Measurements from ENCODE around the gene TMEM184C. TPM values are rescaled to one million over a fixed set of nuclear protein-coding genes. Genes with fewer than 3 reads are reported as not detected.
A peak's percentile ranks its signal among the peaks of the same experiment; 100 is the strongest.

The TMEM184C gene
- total and polyA plus RNA-seq, 2 experiments from 2014 or later: 15.1 to 42.2 TPM

DNA sequence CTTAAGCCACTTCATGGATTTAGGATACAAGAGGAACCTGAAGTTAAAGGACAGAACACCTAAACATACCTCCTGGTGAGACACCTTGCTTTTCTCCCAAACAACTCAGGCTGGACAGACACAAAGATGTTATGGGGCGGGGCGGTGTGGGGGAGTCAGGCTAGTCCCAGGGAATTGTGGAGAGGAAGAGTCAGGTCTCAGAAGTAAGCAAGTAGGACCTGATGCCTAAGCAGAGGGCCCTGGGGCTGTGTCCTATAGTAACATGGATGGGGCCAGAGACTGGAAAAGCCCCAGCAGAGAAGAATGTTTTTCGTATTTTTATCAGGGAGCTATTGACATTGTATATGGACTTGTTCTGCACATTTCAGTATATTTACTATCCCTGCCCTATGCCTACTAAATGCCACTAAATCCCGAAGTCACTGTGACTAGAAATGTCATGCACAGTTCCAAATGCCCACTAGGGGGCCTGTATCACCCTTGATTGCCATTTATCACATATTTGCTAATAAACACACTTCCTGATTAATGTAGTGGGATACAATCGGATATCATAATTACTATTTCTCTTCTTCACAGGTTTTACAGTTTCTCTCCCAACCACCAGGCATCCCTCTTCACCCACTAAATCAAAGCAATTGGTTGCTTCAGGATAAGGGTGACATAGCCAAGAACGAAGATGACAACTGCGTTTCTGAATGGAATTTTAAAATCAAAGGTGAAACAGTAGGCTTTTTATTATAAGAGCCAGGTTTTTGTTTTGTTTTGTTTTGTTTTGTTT is 90.9 kb downstream of the TMEM184C start:
- Histone ChIP-seq H4K20me1 (replicated peaks; ENCODE audit: insufficient read depth) (no peaks in the 10 kb centered on the region), H3K36me3 (ENCODE audit: insufficient read depth) (no peaks in the 10 kb centered on the region), H3F3A (replicated peaks; ENCODE audit: low read depth) (no peaks in the 10 kb centered on the region), H3K4me1 (ENCODE audit: insufficient read depth) (no peaks in the 10 kb centered on the region), H2AFZ (no peak overlapping the region), H3K79me2 (replicated peaks; ENCODE audit: insufficient read depth) (no peaks in the 10 kb centered on the region), H3K4me3 (no peak overlapping the region), H3K4me2 (no peak overlapping the region), H3K9me2 (ENCODE audit: insufficient read depth) (no peaks in the 10 kb centered on the region), H3K27ac (ENCODE audit: low read depth) (no peak overlapping the region; the same call in 1 of the 2 replicates), H3K27me3 (ENCODE audit: insufficient read depth) (no peaks in the 10 kb centered on the region)
- TF ChIP-seq, protein P1, sequence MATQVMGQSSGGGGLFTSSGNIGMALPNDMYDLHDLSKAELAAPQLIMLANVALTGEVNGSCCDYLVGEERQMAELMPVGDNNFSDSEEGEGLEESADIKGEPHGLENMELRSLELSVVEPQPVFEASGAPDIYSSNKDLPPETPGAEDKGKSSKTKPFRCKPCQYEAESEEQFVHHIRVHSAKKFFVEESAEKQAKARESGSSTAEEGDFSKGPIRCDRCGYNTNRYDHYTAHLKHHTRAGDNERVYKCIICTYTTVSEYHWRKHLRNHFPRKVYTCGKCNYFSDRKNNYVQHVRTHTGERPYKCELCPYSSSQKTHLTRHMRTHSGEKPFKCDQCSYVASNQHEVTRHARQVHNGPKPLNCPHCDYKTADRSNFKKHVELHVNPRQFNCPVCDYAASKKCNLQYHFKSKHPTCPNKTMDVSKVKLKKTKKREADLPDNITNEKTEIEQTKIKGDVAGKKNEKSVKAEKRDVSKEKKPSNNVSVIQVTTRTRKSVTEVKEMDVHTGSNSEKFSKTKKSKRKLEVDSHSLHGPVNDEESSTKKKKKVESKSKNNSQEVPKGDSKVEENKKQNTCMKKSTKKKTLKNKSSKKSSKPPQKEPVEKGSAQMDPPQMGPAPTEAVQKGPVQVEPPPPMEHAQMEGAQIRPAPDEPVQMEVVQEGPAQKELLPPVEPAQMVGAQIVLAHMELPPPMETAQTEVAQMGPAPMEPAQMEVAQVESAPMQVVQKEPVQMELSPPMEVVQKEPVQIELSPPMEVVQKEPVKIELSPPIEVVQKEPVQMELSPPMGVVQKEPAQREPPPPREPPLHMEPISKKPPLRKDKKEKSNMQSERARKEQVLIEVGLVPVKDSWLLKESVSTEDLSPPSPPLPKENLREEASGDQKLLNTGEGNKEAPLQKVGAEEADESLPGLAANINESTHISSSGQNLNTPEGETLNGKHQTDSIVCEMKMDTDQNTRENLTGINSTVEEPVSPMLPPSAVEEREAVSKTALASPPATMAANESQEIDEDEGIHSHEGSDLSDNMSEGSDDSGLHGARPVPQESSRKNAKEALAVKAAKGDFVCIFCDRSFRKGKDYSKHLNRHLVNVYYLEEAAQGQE (IDR thresholded peaks at IDR 0.05; ENCODE audit: unreplicated experiment): no peak
- TF ChIP-seq NANOG (IDR thresholded peaks at IDR 0.05; ENCODE audit: borderline replicate concordance): no peak
- TF ChIP-seq, protein P2, sequence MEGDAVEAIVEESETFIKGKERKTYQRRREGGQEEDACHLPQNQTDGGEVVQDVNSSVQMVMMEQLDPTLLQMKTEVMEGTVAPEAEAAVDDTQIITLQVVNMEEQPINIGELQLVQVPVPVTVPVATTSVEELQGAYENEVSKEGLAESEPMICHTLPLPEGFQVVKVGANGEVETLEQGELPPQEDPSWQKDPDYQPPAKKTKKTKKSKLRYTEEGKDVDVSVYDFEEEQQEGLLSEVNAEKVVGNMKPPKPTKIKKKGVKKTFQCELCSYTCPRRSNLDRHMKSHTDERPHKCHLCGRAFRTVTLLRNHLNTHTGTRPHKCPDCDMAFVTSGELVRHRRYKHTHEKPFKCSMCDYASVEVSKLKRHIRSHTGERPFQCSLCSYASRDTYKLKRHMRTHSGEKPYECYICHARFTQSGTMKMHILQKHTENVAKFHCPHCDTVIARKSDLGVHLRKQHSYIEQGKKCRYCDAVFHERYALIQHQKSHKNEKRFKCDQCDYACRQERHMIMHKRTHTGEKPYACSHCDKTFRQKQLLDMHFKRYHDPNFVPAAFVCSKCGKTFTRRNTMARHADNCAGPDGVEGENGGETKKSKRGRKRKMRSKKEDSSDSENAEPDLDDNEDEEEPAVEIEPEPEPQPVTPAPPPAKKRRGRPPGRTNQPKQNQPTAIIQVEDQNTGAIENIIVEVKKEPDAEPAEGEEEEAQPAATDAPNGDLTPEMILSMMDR (conservative IDR thresholded peaks at IDR 0.05; ENCODE audit: low read depth in 2 of 2): peak; percentile 79 to 99
- peaks cover 5% of the 10 kb centered on the region for H3K4me1 Mint-ChIP-seq
- H3K4me3 Mint-ChIP-seq: no peak overlapping the region
- H3K27me3 Mint-ChIP-seq (ENCODE audit: insufficient read depth, low read depth, poor library complexity): no peaks in the 10 kb centered on the region
- peak; percentile 72 for DNase-seq (ENCODE audit: low spot score)
- no peaks in the 10 kb centered on the region for H3K9me3 Mint-ChIP-seq
- H3K27ac Mint-ChIP-seq: peak overlapping the region; percentile 21; the same call in 1 of the 2 replicates
- ATAC-seq: peak; percentile 75
- H3K36me3 Mint-ChIP-seq (ENCODE audit: low read depth): no peaks in the 10 kb centered on the region

DNA sequence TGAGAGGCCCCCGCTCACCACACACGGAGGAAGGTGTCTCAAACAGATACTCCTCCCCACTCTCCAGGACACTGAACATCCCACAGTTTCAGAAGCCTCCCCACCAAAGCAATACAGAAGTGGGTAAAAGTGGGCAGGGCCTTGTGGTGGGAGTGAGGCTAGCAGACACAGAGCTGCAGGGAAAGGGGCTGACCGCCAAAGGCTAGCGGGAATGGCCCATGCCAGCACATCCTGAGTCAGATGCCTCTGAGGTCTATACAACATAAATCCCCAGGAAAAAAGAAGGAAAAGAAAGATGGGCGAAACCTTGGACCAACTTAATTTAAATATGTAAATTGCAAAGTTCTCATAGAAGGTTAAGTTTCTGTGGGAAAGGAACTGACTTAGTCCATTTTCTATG is 92.8 kb downstream of the TMEM184C start:
- Histone ChIP-seq H3K4me1 (ENCODE audit: insufficient read depth) (no peaks in the 10 kb centered on the region), H4K20me1 (replicated peaks; ENCODE audit: insufficient read depth) (no peaks in the 10 kb centered on the region), H3K9me2 (ENCODE audit: insufficient read depth) (no peaks in the 10 kb centered on the region), H3K79me2 (replicated peaks; ENCODE audit: insufficient read depth) (no peaks in the 10 kb centered on the region), H3K36me3 (ENCODE audit: insufficient read depth) (no peaks in the 10 kb centered on the region), H3F3A (replicated peaks; ENCODE audit: low read depth) (no peaks in the 10 kb centered on the region), H3K4me3 (no peak overlapping the region), H3K27me3 (ENCODE audit: insufficient read depth) (no peaks in the 10 kb centered on the region), H3K4me2 (no peak overlapping the region), H2AFZ (peak overlapping the region; percentile 89), H3K27ac (ENCODE audit: low read depth) (no peak overlapping the region)
- Mint-ChIP-seq H3K27me3 (ENCODE audit: insufficient read depth, low read depth, poor library complexity) (no peaks in the 10 kb centered on the region), H3K4me1 (peaks cover 5% of the 10 kb centered on the region), H3K27ac (no peak overlapping the region), H3K4me3 (no peak overlapping the region), H3K36me3 (ENCODE audit: low read depth) (no peaks in the 10 kb centered on the region), H3K9me3 (no peaks in the 10 kb centered on the region)
- DNase-seq (ENCODE audit: low spot score) (no peak), ATAC-seq (no peak)
- TF ChIP-seq ETS1 (IDR thresholded peaks at IDR 0.05) (no peak), JUNB (IDR thresholded peaks at IDR 0.05; ENCODE audit: unreplicated experiment) (no peak), CREB1 (CRISPR knock-in tag; IDR thresholded peaks at IDR 0.05; ENCODE audit: low read depth) (no peak), ZNF114 (CRISPR knock-in tag; IDR thresholded peaks at IDR 0.05) (no peak), NANOG (IDR thresholded peaks at IDR 0.05; ENCODE audit: borderline replicate concordance) (no peak)
- TF ChIP-seq, protein P3, sequence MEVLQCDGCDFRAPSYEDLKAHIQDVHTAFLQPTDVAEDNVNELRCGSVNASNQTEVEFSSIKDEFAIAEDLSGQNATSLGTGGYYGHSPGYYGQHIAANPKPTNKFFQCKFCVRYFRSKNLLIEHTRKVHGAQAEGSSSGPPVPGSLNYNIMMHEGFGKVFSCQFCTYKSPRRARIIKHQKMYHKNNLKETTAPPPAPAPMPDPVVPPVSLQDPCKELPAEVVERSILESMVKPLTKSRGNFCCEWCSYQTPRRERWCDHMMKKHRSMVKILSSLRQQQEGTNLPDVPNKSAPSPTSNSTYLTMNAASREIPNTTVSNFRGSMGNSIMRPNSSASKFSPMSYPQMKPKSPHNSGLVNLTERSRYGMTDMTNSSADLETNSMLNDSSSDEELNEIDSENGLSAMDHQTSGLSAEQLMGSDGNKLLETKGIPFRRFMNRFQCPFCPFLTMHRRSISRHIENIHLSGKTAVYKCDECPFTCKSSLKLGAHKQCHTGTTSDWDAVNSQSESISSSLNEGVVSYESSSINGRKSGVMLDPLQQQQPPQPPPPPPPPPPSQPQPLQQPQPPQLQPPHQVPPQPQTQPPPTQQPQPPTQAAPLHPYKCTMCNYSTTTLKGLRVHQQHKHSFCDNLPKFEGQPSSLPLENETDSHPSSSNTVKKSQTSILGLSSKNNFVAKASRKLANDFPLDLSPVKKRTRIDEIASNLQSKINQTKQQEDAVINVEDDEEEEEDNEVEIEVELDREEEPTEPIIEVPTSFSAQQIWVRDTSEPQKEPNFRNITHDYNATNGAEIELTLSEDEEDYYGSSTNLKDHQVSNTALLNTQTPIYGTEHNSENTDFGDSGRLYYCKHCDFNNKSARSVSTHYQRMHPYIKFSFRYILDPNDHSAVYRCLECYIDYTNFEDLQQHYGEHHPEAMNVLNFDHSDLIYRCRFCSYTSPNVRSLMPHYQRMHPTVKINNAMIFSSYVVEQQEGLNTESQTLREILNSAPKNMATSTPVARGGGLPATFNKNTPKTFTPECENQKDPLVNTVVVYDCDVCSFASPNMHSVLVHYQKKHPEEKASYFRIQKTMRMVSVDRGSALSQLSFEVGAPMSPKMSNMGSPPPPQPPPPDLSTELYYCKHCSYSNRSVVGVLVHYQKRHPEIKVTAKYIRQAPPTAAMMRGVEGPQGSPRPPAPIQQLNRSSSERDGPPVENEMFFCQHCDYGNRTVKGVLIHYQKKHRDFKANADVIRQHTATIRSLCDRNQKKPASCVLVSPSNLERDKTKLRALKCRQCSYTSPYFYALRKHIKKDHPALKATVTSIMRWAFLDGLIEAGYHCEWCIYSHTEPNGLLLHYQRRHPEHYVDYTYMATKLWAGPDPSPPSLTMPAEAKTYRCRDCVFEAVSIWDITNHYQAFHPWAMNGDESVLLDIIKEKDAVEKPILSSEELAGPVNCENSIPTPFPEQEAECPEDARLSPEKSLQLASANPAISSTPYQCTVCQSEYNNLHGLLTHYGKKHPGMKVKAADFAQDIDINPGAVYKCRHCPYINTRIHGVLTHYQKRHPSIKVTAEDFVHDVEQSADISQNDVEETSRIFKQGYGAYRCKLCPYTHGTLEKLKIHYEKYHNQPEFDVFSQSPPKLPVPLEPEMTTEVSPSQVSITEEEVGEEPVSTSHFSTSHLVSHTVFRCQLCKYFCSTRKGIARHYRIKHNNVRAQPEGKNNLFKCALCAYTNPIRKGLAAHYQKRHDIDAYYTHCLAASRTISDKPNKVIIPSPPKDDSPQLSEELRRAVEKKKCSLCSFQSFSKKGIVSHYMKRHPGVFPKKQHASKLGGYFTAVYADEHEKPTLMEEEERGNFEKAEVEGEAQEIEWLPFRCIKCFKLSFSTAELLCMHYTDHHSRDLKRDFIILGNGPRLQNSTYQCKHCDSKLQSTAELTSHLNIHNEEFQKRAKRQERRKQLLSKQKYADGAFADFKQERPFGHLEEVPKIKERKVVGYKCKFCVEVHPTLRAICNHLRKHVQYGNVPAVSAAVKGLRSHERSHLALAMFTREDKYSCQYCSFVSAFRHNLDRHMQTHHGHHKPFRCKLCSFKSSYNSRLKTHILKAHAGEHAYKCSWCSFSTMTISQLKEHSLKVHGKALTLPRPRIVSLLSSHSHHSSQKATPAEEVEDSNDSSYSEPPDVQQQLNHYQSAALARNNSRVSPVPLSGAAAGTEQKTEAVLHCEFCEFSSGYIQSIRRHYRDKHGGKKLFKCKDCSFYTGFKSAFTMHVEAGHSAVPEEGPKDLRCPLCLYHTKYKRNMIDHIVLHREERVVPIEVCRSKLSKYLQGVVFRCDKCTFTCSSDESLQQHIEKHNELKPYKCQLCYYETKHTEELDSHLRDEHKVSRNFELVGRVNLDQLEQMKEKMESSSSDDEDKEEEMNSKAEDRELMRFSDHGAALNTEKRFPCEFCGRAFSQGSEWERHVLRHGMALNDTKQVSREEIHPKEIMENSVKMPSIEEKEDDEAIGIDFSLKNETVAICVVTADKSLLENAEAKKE (CRISPR knock-in tag; IDR thresholded peaks at IDR 0.05): no peak
